Measurements from ENCODE around the gene TSPAN19.

Gene TSPAN19

DNA sequence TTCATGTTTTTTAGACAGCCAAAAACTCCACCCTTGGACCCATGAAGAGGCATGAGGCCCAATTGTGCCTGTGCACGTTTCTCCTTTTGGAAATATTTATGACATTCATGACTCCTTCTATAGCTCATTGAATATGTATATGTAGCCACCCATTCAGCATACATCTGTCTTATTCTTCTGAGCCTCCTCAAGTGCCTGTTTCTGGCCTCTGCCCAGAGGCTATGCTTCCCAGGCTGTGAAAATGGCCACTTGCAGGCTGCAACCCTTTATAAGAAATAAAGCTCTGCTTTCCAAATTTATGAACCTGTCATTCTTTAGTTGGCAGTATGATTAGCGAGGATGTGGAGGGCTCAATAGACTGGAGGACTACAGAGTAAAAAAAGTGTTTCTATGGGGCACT lies 35.3 kb downstream of the TSPAN19 start:
- no peak for DNase-seq (ENCODE audit: low spot score)

DNA sequence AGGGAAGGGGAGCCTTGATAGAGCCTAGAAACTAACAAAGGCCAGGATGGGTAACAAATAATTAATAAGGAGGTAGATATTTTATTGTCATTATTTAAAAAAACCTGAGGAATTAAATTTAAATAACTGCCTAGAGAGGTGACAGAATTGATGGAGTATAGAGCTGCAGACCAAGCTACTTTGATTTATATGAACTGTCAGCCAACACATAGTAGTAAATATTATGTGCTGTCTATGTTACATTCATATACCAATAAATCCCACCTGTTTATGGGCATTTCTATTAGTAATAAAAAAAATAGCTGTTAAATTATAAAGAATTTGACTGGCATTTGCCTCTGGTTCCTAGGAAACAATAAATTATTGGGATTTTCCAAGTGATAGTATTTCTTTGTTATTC lies 37.7 kb downstream of the TSPAN19 start:
- no peak for DNase-seq (ENCODE audit: low spot score)

DNA sequence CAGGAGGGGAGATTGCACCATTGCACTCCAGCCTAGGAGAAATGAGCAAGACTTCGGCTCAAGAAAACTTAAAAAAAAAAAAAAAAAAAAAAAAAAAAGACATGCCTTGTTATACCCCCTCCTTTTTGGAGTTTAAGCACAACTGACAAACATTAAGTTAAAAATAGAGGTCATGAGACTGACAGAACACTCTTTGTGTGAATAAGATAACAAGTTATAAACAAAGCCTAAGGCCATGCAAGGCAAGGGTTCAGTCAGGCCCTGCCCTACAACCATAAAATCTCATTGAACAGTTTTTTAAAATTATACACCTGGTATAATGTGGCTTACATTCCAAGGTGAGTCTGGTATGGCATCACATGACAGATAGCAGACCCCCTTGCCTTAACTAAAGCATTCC lies 39.3 kb downstream of the TSPAN19 start:
- no peak for DNase-seq (ENCODE audit: low spot score)

DNA sequence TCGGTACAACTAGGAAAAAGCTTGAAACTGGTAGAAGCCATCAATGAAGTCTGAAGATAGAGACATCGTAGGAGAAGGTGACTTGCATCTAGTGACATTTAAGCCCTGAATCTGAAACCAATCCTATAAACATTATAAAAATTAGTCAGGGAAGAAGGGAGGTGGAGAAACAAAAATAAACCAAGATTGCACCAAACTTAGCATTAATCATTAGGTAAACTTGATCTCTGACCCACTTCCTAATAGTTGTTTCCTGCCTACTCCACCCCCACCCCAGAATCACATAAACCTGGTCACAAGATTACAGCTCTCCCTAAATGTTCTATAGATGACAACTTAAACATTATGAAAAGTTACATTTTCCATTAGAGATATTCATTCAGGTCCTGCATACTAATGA lies 40.4 kb downstream of the TSPAN19 start:
- DNase-seq (ENCODE audit: low spot score) = no peak

DNA sequence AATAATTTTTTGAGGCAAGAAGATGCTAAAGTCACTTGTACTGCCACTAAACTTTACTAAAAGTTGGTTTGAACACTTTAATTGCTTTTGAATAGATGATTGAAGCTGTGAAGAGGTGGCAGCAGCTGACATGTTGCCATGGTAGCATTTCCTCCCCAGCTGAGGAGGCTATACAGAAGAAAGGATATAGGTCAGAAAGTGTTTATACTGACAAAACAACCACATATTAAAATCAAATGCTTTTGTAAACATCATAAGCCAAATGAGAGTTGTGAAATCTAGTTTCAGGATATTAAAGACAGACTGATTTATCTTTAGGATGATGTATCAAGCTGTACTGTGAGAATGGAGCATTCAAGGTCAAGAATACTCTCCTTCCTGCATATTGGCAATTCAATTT lies 41.7 kb downstream of the TSPAN19 start:
- no peak for DNase-seq (ENCODE audit: low spot score)

DNA sequence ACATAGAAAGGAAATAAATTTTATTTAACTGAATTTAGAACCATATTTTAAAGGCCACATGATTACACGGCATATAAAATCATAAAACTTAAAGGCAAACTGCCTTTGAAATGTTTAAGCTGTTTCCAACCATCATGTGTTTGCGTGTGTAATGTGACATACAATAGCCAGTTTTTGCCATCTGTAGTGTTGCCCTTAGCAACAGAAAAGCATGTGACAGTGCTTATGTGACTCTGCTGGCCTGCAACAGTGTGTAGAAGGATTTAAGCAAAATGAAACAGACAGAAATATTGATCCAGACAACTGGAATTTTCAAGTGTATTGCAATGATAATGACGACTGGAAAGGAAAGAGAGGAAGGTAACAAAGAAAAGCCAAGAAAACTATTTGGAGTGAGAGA lies 49.5 kb downstream of the TSPAN19 start:
- DNase-seq (ENCODE audit: low spot score) = no peak

DNA sequence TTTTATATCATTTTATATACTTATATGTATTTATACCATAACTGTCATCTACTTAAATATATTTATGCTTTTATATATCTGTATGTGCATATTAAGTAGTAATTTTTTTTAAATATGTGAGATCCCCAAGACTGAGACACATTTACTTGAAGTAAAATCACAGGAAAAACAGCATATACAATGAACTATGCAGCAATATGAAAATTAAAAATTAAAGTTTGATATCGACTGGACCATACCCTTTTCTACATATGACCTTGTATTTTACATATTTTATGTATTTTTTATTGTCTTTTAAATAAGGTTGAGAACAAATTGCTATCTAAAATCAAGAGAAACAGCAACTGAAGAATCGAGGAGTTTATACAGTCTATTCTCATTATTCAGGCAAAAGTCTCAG lies 50.0 kb downstream of the TSPAN19 start:
- no peak for DNase-seq (ENCODE audit: low spot score)

DNA sequence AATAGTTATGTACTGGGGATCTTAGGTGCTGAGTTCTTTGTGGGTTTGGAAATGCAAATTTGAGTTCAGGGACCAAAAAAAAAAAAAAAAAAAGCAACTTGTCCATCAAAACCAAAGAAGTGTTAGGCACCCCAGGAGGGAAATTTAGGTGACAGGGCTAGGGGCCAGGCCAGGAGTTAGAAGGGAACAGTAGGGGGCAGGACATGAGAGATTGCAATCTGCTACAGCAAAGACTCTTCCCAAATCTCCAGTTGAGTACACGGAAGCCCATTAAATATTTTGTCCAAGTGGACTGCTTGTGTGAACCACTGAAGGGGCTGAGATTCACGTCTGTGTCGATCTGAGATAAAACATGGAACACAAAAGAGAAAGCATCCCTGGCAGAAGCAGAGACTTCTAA lies 52.8 kb downstream of the TSPAN19 start:
- DNase-seq (ENCODE audit: low spot score) = no peak

DNA sequence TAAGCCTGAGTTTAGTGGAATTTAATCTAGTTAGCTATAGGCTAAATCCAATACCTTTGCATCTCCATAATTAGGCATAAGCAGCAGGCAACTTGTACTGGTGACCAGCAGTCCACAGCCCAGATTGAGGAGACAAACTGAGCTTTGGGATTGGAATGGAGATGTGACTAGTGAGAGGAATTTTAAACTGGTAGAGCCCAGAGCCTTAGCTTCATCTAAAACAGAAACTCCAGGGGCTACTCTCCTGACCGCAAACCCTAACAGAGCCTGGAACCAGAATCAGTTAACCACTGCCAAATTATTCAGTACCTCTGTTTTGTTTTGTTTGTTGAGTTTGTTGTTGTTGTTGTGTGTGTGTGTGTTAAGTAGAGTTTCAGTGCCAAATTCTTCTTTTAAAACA lies 53.2 kb downstream of the TSPAN19 start:
- no peak for DNase-seq (ENCODE audit: low spot score)

DNA sequence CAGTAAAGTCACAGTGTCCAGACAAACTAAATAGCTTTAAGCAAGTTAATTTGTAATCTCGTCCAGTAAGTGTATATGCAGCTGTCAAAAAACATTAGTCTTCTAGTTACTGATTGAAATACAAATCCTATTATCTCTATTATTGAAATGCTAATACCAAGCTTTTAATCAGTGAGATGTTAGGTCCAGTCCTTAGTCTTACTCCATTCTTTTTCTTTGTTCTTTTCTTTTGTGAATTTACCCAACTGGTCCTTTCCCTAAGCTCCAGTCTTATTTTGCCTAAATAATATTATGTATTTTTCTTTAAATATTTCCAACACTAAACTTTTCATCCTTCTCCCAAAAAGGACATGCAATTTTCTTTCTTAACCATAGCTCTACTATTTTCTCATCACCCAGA lies 57.2 kb downstream of the TSPAN19 start:
- no peak for DNase-seq (ENCODE audit: low spot score)

DNA sequence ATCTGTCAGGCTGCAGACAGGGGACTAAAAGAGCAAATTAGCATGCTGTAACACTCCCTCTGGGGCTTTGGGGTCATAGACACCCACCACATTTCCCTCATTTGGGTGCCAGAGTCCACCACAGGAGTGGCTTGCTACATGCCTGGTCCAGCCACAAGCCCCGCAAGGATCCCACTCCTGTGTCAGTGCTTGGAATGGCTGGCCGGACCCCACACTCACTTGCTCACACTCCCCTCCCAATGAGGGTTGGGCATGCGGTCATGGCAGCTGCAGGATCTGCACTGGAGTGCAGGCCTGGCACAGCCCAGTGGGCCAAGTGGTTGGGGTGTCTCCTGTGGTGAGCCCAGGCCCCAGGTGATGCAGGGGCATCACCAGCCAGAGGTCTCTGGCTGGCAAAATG lies 59.9 kb downstream of the TSPAN19 start:
- no peak for DNase-seq (ENCODE audit: low spot score)

DNA sequence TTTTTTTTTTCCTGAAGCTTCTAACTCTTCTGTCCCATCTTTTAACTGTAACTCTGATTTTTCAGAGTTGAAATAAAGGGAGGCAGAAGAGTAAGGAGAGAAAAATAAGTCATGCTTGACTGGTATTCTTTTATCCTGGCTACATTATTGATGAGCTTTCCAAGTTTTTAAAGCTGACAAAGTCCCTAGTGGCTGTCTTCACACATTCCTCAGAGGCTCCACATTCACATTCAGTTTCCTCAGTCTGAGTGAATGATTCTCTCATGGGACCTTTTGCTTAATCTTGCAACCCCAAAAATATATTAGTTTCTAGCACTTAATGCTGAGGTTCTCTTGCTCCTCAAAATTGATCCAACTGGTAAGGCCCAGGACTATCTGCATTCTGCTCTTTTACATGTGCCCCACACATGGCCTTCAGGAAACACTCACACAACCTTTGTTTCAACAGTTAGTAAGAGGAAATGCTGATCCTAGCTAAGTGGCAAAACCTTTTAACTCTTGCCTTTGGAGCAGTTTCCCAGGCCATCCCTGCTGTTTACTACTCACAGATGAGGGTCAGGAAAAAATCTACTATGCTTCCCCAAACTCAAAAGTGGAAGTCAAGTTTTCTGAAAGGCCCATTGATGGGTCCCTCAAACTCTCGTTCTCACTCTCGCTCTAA lies 61.8 kb downstream of the TSPAN19 start:
- no peak for DNase-seq (ENCODE audit: low spot score)

DNA sequence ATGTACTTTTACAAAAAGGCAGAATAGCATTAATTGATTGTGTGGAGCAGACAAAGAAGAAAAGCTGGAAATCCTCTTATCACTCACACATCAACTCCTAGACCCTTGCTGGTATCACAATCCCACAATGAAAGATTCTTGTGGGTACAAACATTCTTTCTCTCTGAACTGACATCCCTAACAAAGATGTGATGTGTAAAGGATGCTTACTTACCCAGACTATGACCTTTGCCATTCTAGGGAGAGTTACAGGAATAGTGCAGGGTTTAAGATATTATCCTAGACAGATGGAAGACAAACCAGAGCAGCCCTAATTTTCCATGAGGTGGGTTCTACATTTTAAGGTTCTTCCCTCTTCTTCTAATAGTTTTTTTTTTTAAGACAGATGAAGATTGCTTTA lies 63.1 kb downstream of the TSPAN19 start:
- no peak for DNase-seq (ENCODE audit: low spot score)

DNA sequence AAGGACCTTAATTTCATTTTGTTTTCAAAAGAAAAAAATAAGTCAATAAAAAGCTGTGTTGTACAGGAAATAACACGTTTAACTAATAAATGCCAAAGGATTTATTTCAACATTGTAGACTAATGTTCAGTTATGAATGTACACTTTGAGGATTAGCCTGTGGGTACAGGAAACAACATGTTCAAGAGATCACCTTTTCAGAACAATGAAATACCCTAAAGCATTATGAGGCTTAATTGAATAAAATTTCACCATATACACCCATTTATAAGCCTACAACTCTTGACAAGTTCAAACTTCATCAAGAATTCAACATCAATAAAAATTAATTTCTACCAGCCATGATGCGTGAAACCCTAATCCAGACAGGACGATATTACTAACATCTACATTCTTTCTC lies 66.9 kb downstream of the TSPAN19 start:
- no peak for DNase-seq (ENCODE audit: low spot score)
